Ammon's horn (tissue), 1 donor: ENCODE results near the gene MBP.

Experiments
- DNase-seq: peaks from one replicate; pipeline ENCODE4 v3.0.0-alpha.2; 2016; ENCODE audit warnings: low spot score

The MBP gene

DNA sequence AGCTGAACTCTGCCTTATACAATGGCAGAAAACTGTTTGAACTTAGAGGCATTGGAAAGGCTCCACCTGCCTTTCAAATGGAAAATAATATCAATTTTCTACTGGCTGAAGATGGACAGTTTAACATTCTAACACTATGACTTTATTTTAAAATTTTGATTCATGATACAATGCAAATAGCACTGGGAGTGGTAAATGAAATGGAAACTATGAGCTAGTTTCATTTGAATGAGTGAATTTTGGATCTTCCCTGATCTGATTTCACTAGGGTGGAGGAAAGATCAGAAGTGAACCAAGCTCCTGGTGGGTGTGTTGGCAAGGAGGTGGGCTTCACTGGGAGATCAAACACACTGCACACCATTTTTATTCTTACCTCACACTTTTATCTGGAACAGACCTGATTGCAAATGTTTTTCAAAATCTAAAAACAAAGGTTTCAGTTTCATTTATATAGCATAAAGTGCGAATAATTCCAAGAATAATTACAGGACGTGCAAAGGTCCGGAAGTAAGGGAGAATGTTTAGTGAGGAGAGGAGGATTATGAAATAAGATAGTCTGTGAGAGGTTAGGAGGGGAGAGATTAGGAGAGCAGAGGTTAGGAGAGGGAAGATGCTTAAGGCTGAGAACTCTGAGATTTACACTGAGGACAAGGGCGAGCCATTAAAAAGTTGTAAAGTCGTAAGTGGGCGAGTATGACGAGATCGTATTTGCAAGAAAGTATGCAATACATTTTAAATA, 18.6 kb upstream of the MBP start:
- no peak for DNase-seq

DNA sequence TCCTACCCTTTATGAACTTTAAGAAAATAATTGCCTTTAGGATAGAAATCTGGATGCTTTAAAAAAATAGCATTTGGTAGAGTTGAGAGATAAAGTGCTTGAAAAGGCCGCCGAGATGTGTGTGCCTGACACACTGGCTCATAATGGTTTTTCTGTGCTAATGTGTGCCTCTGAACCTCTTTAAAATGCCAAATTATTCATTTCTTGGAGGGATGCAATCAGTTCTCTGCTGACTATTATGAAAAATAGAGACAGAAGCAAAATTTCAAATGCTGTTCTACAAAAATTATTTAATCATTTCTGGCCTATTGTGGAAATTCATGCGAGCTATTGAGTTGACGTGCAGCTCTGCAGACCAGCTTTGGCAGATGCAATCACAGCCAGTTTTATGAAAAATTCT, 18.0 kb upstream of the MBP start:
- no peak for DNase-seq

GRCh38 chr18:77148289-77148688, 15.7 kb upstream of the MBP start:
- no peak for DNase-seq

DNA sequence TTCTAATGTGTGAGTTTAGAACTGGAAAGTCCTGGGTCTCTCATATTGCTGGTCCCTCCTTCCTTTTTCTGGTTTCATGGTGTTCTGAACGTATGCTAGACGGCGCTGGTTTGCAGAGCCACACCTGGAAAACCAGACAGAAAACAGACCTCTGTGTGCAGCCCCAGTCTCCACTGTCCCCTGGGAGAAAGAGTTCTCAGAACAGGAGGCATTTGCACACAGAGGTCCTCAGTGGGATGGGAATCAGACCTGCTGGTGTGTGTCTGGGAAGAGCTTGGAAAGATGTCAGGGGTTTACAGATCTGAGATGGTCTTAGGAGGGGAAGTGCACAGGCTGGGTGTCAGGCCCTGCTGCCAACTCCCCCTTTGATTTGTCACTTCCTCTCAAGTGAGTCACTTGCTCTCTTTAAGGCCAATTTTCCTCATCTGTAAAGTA, 14.9 kb upstream of the MBP start:
- no peak for DNase-seq

DNA sequence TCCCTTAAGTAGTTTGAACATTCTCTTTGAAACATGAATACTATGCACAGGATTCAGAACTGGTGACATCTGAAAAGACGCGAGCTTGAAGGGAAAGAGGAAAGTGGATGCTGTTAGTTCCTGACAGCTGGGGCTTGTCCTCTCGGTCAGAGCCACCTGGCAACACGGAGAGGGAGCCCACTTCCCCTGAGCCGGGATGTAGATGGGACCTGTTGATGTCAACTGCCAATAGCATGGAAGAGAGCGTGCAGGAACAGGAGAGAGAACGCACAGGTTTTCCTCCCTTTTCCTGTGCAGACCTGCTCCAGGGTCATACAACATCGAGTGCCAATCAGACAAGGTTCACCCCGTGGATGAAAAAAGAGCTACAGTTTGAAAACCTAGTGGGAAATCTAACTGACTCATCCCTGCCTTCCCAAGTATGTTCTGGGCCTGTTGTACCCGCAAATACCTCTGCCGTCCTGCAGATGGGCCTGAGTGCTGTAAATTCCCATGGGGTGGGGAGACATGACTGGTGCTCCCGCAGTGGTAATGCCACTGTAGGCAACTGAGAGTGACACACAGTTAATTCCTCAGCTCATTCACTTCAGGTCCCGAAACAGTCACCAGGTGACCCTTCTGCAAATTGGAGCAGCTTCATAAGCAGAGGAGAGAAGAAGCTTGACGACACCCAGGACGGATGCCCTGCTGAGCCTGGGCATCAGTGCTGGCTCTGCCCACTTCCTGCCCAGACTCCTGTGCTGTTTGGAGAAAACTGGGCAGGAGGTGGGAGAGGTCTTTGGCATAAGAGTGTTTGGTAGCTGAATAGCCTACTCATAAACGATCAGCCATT, 13.9 kb upstream of the MBP start:
- no peak for DNase-seq

DNA sequence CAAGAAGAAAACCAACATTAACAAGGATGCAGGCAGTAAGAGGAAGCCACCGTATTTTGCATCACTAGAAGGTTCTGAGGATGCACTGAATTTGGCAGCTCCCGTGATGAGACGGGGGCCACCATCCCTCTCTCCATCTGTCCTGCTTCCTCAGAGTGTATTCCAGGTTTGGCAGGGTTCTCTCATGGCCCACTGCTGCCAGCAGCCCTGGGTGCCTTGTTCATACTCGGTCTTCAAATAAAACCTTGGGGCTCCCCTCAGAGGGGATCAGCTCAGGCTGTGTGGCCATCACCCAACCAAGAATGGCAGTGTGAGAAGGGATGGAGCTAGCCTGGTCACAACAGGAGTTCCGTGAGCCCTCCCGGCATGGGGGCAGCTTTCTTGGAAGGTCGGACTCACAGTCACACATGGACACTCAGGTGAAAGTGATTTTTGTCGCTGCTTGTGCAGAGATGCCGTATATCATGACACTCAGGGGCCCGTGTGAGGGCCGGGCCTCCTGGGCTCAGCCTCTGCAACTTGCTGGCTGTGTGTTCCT, 12.8 kb upstream of the MBP start:
- DNase-seq: no peak

GRCh38 chr18:77144451-77145118, 12.0 kb upstream of the MBP start:
- no peak for DNase-seq

DNA sequence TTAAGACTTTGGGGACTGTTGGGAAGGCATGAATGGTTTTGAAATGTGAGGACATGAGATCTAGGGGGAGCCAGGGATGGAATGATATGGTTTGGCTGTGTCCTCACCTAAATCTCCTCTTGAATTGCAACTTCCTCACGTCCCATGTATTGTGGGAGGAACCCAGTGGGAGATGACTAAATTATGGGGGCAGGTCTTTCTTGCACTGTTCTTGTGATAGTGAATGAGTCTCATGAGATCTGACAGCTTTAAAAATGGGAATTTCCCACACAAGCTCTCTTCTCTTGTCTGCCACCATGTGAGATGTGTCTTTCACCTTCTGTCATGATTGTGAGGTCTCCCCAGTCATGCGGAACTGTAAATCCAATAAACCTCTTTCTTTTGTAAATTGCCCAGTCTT, 11.5 kb upstream of the MBP start:
- no peak for DNase-seq

DNA sequence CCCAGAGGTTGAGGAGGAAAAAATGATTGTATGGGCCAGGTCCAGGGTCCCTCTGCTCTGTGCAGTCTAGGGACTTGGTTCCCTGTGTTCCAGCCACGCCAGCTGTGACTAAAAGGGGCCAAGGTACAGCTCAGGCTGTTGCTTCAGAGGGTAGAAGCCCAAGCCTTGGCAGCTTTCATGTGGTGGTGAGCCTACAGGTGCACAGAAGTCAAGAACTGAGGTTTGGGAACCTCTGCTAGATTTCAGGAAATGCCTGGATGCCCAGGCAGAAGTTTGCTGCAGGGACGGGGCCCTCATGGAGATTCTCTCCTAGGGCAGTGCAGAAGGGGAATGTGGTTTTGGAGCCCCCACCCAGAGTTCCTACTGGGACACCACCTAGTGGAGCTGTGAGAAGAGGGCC, 10.6 kb upstream of the MBP start:
- DNase-seq: no peak

DNA sequence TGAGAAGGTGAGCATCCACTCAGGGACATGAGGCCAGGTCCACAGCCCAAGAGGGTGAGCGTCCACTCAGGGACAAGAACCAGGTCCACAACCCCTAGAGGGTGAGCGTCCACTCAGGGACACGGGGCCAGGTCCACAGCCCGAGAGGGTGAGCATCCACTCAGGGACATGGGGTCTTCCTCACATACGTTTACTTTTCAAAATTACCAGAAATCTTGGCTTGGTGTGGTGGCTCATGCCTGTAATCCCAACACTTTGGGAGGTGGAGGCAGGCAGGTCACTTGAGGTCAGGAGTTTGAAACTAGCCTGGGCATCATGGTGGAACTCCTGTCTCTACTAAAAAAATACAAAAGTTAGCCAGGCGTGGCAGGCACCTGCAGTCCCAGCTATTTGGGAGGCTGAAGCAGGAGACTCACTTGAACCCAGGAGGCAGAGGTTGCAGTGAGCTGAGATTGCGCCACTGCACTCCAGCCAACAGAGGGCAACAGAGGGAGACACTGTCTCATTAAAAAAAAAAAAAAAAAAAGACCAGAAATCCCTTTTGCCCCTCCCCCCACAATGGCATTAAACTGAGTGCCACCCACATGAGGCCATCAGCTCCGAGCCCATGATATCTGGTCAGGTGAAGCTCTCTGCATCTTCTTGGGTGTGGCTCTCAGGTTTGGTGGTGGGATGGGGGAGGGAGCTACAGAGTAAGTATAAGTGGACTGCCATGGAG, 9.0 kb upstream of the MBP start:
- no peak for DNase-seq

GRCh38 chr18:77140439-77141109, 8.0 kb upstream of the MBP start:
- no peak for DNase-seq

GRCh38 chr18:77140030-77140429, 7.4 kb upstream of the MBP start:
- no peak for DNase-seq

DNA sequence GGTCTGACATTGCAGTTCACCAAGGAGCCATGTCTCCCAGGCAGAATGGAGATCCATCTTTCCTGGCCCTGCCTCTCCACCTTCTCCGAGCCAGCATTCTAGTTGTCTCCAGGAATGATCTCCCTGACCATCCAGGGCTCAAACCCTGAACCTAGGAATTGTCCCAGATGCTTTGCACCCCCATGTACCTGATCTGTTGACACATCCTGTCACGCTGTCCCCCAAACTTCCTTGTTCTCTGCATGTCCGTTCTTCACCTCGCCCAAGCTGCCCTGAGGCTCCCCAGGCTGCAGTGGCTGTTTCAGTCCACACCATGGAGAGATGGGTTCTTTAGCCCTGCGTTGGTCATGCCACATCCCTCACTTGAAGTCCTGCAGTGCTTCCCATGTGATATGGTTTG, 7.0 kb upstream of the MBP start:
- DNase-seq: no peak

- DNase-seq: no peak
These were observed 5.7 kb upstream of the MBP start for GRCh38 chr18:77138270-77138669.

- no peak for DNase-seq
These were observed 5.3 kb upstream of the MBP start for GRCh38 chr18:77137851-77138250.

GRCh38 chr18:77136871-77137665, 4.5 kb upstream of the MBP start:
- DNase-seq: no peak

DNA sequence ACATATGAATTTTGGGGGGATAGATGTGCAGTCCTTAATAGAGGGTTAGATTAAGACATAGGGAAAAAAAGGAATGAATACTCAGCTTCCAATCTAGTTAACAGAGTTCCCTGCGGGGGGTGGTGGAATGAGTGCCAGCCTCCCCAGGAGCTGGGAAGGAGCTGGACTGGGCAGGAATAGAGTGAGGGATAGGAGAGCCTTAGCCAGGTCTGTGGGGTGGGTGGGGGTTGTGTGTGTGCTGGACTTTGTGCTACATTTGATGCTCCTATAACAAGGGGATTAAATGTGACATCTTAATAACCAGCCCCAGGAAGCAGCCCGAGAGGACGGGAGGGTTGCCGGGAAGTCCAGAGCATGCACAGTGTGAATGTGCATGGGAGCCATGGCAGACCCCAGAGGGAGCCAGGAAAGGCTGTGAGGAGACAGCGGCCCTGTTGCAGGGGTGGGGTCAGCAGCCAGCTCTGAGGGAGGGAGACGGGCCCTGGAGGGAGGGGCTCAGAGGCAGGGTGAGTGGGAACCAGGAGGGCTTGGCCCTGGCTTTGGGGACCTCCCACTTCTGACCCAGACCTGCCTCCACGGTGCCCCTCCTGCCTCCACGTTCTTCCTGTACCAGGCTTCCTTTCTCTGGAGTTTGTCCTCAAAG, 3.6 kb upstream of the MBP start:
- no peak for DNase-seq

- DNase-seq: no peak
These were observed 2.9 kb upstream of the MBP start for GRCh38 chr18:77135339-77136075.

DNA sequence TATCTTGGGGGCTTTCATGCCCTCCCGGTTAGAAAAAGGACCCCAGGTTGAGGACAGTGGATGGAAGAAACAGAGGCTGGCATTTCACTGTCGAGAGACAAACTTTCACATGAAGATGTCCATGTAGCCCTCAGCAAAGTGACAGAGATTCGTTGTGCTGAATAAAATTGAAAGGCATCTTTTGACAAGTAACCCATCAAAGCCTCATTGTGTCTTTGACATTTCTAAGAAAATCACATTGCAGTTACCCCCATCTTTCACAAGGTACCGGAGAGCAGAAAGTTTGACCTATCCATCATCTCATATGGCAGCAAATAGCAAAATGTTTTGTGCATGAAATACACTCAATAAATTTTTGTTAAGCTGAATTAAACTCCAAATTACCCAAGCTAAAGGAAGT, 2.0 kb upstream of the MBP start:
- DNase-seq: no peak
